ENCODE data around the gene ZNF74. TPM values are rescaled to one million over a fixed set of nuclear protein-coding genes. Genes with fewer than 3 reads are reported as not detected.

The ZNF74 gene
- total and polyA plus RNA-seq, 2 donors (not counting 1 experiment from before 2014, with no cell fraction given): 11.6 TPM

DNA sequence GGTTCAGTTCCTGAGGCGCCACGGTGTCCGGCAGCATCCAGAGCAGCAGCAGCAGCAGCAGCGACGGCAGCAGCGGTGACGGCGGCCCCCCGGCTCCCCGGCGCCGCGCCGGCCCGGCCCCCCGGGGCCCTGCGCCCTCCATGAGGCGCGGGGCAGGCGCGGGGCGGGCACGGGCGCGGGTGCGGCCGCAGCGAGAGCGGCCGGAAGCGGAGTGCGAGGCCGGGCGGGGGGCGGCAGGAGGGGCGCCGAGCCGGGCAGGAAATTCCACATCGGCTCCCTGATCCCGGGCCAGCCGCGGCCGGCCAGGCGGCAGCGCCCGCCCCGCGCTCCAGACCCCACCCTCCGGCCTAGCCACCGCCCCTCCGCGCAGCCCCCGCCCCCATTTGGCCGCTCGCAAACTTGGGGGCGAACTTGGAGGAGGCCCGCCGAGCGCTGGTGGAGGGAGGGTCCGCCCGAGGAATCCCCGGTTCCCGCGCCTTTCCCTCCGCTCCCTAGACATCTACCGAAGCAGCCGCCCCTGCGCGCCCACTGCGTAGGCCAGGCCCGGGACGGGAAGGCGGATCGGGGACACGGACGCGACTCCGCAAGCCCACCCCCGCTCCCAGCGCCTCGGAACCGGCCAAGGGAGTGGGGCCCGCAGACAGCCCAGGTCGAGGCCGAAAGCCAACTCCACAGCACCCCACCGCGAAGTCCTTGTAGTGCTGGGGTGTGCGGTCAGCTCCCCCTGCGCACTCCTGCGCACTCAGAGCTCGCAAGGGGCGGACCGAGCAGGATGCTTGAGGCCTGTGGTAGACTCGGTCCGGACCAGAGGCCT is 43.9 kb downstream of the ZNF74 start, which contains the start of gene SCARF2:
TSS of gene SCARF2 (minus strand) at position 213 of the 814 bp plus-strand sequence. CDS start at position 142, 71 bp downstream.
- no peaks in the 10 kb centered on the region for H3K79me2 ChIP-seq (ENCODE audit: control insufficient read depth, insufficient read depth, low read length)
- peaks cover 19 to 27% of the 10 kb centered on the region in 2 donors for H3K4me1 ChIP-seq (ENCODE audit: control insufficient read depth in 2 of 2, insufficient read depth in 2 of 2, low read length in 2 of 2)
- Mint-ChIP-seq H3K4me1 (peaks cover 22% of the 10 kb centered on the region), H3K27me3 (peaks cover 40% of the 10 kb centered on the region), H3K4me3 (peak within 1 kb of the TSS; percentile 85), H3K9me3 (ENCODE audit: insufficient read depth) (no peaks in the 10 kb centered on the region), H3K27ac (peak within 1 kb of the TSS; percentile 24)
- DNase-seq (no peak), ATAC-seq (ENCODE audit: low read depth) (peak; percentile 31)
- POLR2A ChIA-PET: no interaction called here
- H3K27ac ChIP-seq (ENCODE audit: low read length in 2 of 2): no peak within 1 kb of the TSS
- H2AFZ ChIP-seq (ENCODE audit: insufficient read depth, low read depth, low read length, poor library complexity, severe bottlenecking): peak within 1 kb of the TSS; percentile 42
- peak; percentile 71 for TF ChIP-seq EZH2 (IDR thresholded peaks at IDR 0.05; ENCODE audit: borderline replicate concordance, insufficient read depth, low read depth, low read length, poor library complexity, severe bottlenecking)
- TF ChIP-seq, protein P1, sequence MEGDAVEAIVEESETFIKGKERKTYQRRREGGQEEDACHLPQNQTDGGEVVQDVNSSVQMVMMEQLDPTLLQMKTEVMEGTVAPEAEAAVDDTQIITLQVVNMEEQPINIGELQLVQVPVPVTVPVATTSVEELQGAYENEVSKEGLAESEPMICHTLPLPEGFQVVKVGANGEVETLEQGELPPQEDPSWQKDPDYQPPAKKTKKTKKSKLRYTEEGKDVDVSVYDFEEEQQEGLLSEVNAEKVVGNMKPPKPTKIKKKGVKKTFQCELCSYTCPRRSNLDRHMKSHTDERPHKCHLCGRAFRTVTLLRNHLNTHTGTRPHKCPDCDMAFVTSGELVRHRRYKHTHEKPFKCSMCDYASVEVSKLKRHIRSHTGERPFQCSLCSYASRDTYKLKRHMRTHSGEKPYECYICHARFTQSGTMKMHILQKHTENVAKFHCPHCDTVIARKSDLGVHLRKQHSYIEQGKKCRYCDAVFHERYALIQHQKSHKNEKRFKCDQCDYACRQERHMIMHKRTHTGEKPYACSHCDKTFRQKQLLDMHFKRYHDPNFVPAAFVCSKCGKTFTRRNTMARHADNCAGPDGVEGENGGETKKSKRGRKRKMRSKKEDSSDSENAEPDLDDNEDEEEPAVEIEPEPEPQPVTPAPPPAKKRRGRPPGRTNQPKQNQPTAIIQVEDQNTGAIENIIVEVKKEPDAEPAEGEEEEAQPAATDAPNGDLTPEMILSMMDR (IDR thresholded peaks at IDR 0.05): no peak
- peaks cover 0 to 8% of the 10 kb centered on the region in 2 experiments for H3K36me3 ChIP-seq (replicated peaks in 1 of 2; ENCODE audit: control extremely low read depth in 1 of 2, control insufficient read depth in 1 of 2, extremely low read depth in 1 of 2, insufficient read depth in 2 of 2, low read length in 1 of 2)
- H4K20me1 ChIP-seq (ENCODE audit: control insufficient read depth, insufficient read depth, low read length, poor library complexity, severe bottlenecking): peaks cover 19% of the 10 kb centered on the region
- H3K9ac ChIP-seq (ENCODE audit: low read length): peak within 1 kb of the TSS; percentile 53
- peak within 1 kb of the TSS in 4 of 5 experiments; percentile 19 to 41 (median 38) for H3K4me3 ChIP-seq (ENCODE audit: control extremely low read depth in 1 of 5, extremely low read depth in 1 of 5, insufficient read depth in 1 of 5, low read depth in 2 of 5, low read length in 4 of 5)
- H3K27me3 ChIP-seq (replicated peaks in 1 of 4; ENCODE audit: control extremely low read depth in 1 of 4, control insufficient read depth in 3 of 4, insufficient read depth in 4 of 4, low read length in 3 of 4): peaks cover 0 to 60% (median 27%) of the 10 kb centered on the region in 4 experiments
- intact Hi-C loops (cut with micrococcal nuclease): no loop called here
- CTCF ChIA-PET: interaction anchor here (1.1 kb wide), 1 partner anchor 19 kb away, joined by 4 read pairs; no protein-coding TSS in a partner anchor
- WGBS (ENCODE audit: insufficient coverage): 4% methylated on average over 94 of the region's 95 CpGs
- peak within 1 kb of the TSS; percentile 87 for H3K4me2 ChIP-seq (replicated peaks; ENCODE audit: low read depth, low read length, poor library complexity, severe bottlenecking)
- peaks cover 0 to 17% (median 0%) of the 10 kb centered on the region in 3 donors for H3K9me3 ChIP-seq (ENCODE audit: control extremely low read depth in 1 of 3, control insufficient read depth in 2 of 3, insufficient read depth in 1 of 3, low read length in 2 of 3)

DNA sequence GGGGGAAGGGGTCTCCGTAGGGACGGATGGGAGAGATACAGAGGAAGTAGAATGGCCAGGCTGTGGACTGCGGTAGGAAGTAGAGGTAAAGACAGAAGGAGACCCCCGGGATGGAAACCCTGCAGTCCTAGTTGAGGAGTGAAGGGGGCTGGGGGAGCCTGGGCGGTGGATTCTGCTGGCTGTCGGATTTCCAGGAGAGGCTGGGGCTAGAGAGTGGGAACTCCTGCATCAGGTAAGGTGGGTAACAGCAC is 44.4 kb downstream of the ZNF74 start:
- H3K9me3 ChIP-seq (ENCODE audit: control extremely low read depth in 1 of 3, control insufficient read depth in 2 of 3, insufficient read depth in 1 of 3, low read length in 2 of 3): peaks cover 0 to 17% (median 0%) of the 10 kb centered on the region in 3 donors
- H4K20me1 ChIP-seq (ENCODE audit: control insufficient read depth, insufficient read depth, low read length, poor library complexity, severe bottlenecking): peaks cover 19% of the 10 kb centered on the region
- no peak for DNase-seq
- 42% methylated on average over 6 of the region's 6 CpGs for whole genome bisulfite sequencing (ENCODE audit: insufficient coverage)
- Mint-ChIP-seq H3K27me3 (peaks cover 35% of the 10 kb centered on the region), H3K4me1 (peaks cover 22% of the 10 kb centered on the region), H3K4me3 (peak overlapping the region; percentile 69), H3K9me3 (ENCODE audit: insufficient read depth) (no peaks in the 10 kb centered on the region), H3K27ac (peak overlapping the region; percentile 24)
- H3K4me1 ChIP-seq (ENCODE audit: control insufficient read depth in 2 of 2, insufficient read depth in 2 of 2, low read length in 2 of 2): peaks cover 19 to 27% of the 10 kb centered on the region in 2 donors
- no peak overlapping the region for H2AFZ ChIP-seq (ENCODE audit: insufficient read depth, low read depth, low read length, poor library complexity, severe bottlenecking)
- intact Hi-C loops (cut with micrococcal nuclease): no loop called here
- H3K4me3 ChIP-seq (ENCODE audit: control extremely low read depth in 1 of 5, extremely low read depth in 1 of 5, insufficient read depth in 1 of 5, low read depth in 2 of 5, low read length in 4 of 5): no peak overlapping the region
- peak overlapping the region; percentile 43 for H3K9ac ChIP-seq (ENCODE audit: low read length)
- no peak overlapping the region for H3K27ac ChIP-seq (ENCODE audit: low read length in 2 of 2)
- peaks cover 0 to 8% of the 10 kb centered on the region in 2 experiments for H3K36me3 ChIP-seq (replicated peaks in 1 of 2; ENCODE audit: control extremely low read depth in 1 of 2, control insufficient read depth in 1 of 2, extremely low read depth in 1 of 2, insufficient read depth in 2 of 2, low read length in 1 of 2)
- TF ChIP-seq, protein P1 (IDR thresholded peaks at IDR 0.05): no peak
- TF ChIP-seq EZH2 (IDR thresholded peaks at IDR 0.05; ENCODE audit: borderline replicate concordance, insufficient read depth, low read depth, low read length, poor library complexity, severe bottlenecking): no peak
- H3K79me2 ChIP-seq (ENCODE audit: control insufficient read depth, insufficient read depth, low read length): no peaks in the 10 kb centered on the region
- ATAC-seq (ENCODE audit: low read depth): no peak
- H3K27me3 ChIP-seq (replicated peaks in 1 of 4; ENCODE audit: control extremely low read depth in 1 of 4, control insufficient read depth in 3 of 4, insufficient read depth in 4 of 4, low read length in 3 of 4): peaks cover 0 to 54% (median 25%) of the 10 kb centered on the region in 4 experiments
- ChIA-PET POLR2A (no interaction called here), CTCF (interaction anchor here (1.1 kb wide), 1 partner anchor 20 kb away, joined by 4 read pairs; no protein-coding TSS in a partner anchor)
- H3K4me2 ChIP-seq (replicated peaks; ENCODE audit: low read depth, low read length, poor library complexity, severe bottlenecking): peak overlapping the region; percentile 87

Data from B cell (primary cell).